PC-9 (cell line): ENCODE data around the gene CYTH3. TPM values are rescaled to one million over a fixed set of nuclear protein-coding genes. Genes with fewer than 3 reads are reported as not detected.

ENCODE experiments used
- BruUV-seq: library from RNA; stranded (reverse); fragments of 400-500 nt; replicated peaks from 2 replicates; lab custom pipeline; 2021; lab: Mats Ljungman, UMichigan
- CTCF ChIA-PET: fragments of 300-600 bp; sonication (Branson Sonifier 250); formaldehyde crosslinking; loops from one replicate; lab custom pipeline; 2022; ENCODE audit warnings: antibody characterized with exemption; lab: Charles Lee
- POLR2A ChIA-PET: fragments of 300-600 bp; sonication (Branson Sonifier 250); formaldehyde crosslinking; loops from one replicate; lab custom pipeline; 2022; ENCODE audit warnings: antibody characterized with exemption; ENCODE audit not compliant: unreplicated experiment; lab: Charles Lee
- DNase-seq, 2 experiments: peaks; one replicate each; pipeline versions ENCODE4 v3.0.0 to v3.0.0-alpha.2; 2015 to 2022; ENCODE audit warnings: mixed read lengths in 1 of 2
- H2AFZ ChIP-seq: fragments of 200-600 bp; sonication (generic); 2 replicates; pipeline ENCODE4 v1.8.1; 2017; ENCODE audit warnings: antibody characterized with exemption
- H3F3A ChIP-seq: fragments of 200-600 bp; sonication (generic); 2 replicates; pipeline ENCODE4 v1.8.1; 2017; ENCODE audit warnings: antibody characterized with exemption, mild to moderate bottlenecking, low read depth; ENCODE audit not compliant: insufficient read depth
- H3K27ac ChIP-seq: fragments of 200-600 bp; sonication (generic); 2 replicates; pipeline ENCODE4 v1.6.1; 2016; ENCODE audit warnings: mixed run types
- H3K27me3 ChIP-seq: fragments of 200-600 bp; sonication (generic); 2 replicates; pipeline ENCODE4 v1.6.1; 2016; ENCODE audit warnings: low read depth, mixed run types; ENCODE audit not compliant: insufficient read depth
- H3K36me3 ChIP-seq: fragments of 200-600 bp; sonication (generic); 2 replicates; pipeline ENCODE4 v1.6.1; 2016; ENCODE audit warnings: low read depth, mixed run types
- H3K4me1 ChIP-seq: fragments of 200-600 bp; sonication (generic); replicated peaks from 2 replicates; pipeline ENCODE4 v1.6.1; 2016; ENCODE audit warnings: mixed run types; ENCODE audit not compliant: insufficient read depth
- H3K4me2 ChIP-seq: fragments of 200-600 bp; sonication (generic); 2 replicates; pipeline ENCODE4 v1.6.1; 2017; ENCODE audit warnings: mixed run types
- H3K4me3 ChIP-seq: fragments of 200-600 bp; sonication (generic); 2 replicates; pipeline ENCODE4 v1.6.1; 2016; ENCODE audit warnings: mixed run types
- H3K79me2 ChIP-seq: fragments of 200-600 bp; sonication (generic); 2 replicates; pipeline ENCODE4 v1.6.1; 2017; ENCODE audit warnings: low read depth, mixed run types
- H3K9me2 ChIP-seq: fragments of 200-600 bp; sonication (generic); 2 replicates; pipeline ENCODE4 v1.8.1; 2017; ENCODE audit warnings: mild to moderate bottlenecking; ENCODE audit not compliant: insufficient read depth
- H3K9me3 ChIP-seq: fragments of 200-600 bp; sonication (generic); 2 replicates; pipeline ENCODE4 v1.8.1; 2016; ENCODE audit warnings: low read depth; ENCODE audit not compliant: insufficient read depth
- H4K20me1 ChIP-seq: fragments of 200-600 bp; sonication (generic); 2 replicates; pipeline ENCODE4 v1.8.1; 2017; ENCODE audit not compliant: insufficient read depth
- CTCF ChIP-seq: fragments of 200-600 bp; sonication (generic); conservative IDR thresholded peaks from 2 replicates; pipeline ENCODE4 v1.6.1; 2017; ENCODE audit warnings: mixed run types, antibody characterized with exemption, mild to moderate bottlenecking, moderate library complexity
- EZH2 ChIP-seq: fragments of 200-600 bp; sonication (generic); IDR thresholded peaks from 2 replicates; pipeline ENCODE4 v1.8.0; 2017; ENCODE audit warnings: antibody characterized with exemption, low read depth
- intact Hi-C: fragments of 100-400 bp; cut with micrococcal nuclease; formaldehyde crosslinking; loops from one replicate; pipeline ENCODE4 v1.10.0; 2022; ENCODE audit not compliant: unreplicated experiment
- total RNA-seq: library from RNA; stranded (reverse); gene quantifications from 2 replicates; pipeline ENCODE4 v1.2.3, GENCODE V29; 2021

The CYTH3 gene
- total RNA-seq, 1 experiment from 2014 or later, result 84.4 TPM

- ChIA-PET CTCF (no interaction called here), POLR2A (interaction anchor here (0.6 kb wide), 1 partner anchor 114 kb away, joined by 17 read pairs; no protein-coding TSS in a partner anchor)
- Histone ChIP-seq H3K4me3 (no peak overlapping the region), H2AFZ (no peak overlapping the region), H3K79me2 (peaks cover 36% of the 10 kb centered on the region; the same call in 1 of the 2 replicates), H3K9me2 (no peaks in the 10 kb centered on the region), H3K36me3 (no peaks in the 10 kb centered on the region), H3K4me1 (peaks cover 18% of the 10 kb centered on the region), H3K27me3 (no peaks in the 10 kb centered on the region), H3F3A (peaks cover 24% of the 10 kb centered on the region; the same call in 1 of the 2 replicates), H4K20me1 (peaks cover 2% of the 10 kb centered on the region), H3K4me2 (no peak overlapping the region), H3K9me3 (no peaks in the 10 kb centered on the region), H3K27ac (no peak overlapping the region)
- TF ChIP-seq CTCF, result no peak
- no peak for TF ChIP-seq EZH2
- DNase-seq, result peak in 1 of 2 experiments; percentile 15
- intact Hi-C loops, result no loop called here
- no TSS peak for BruUV-seq
Measured at GRCh38 chr7:6221340-6222319, 50.8 kb downstream of the CYTH3 start.

- no TSS peak for BruUV-seq
- TF ChIP-seq CTCF (no peak), EZH2 (no peak)
- ChIA-PET POLR2A (no interaction called here), CTCF (interaction anchor here (0.7 kb wide), 2 partner anchors 71 to 416 kb away, joined by 5 to 9 read pairs; no protein-coding TSS in a partner anchor)
- H3K79me2 ChIP-seq, result peaks cover 21% of the 10 kb centered on the region; the same call in 1 of the 2 replicates
- no peak overlapping the region for H2AFZ ChIP-seq
- H4K20me1 ChIP-seq, result no peaks in the 10 kb centered on the region
- H3K9me2 ChIP-seq, result no peaks in the 10 kb centered on the region
- DNase-seq, result no peak
- no peak overlapping the region for H3K27ac ChIP-seq
- H3K4me2 ChIP-seq, result no peak overlapping the region
- H3F3A ChIP-seq, result peaks cover 15% of the 10 kb centered on the region; the same call in 1 of the 2 replicates
- intact Hi-C loops, result no loop called here
- no peaks in the 10 kb centered on the region for H3K27me3 ChIP-seq
- peaks cover 8% of the 10 kb centered on the region for H3K4me1 ChIP-seq
- no peak overlapping the region for H3K4me3 ChIP-seq
- no peaks in the 10 kb centered on the region for H3K36me3 ChIP-seq
- no peaks in the 10 kb centered on the region for H3K9me3 ChIP-seq
Measured at GRCh38 chr7:6218329-6218728, 54.1 kb downstream of the CYTH3 start.

GRCh38 chr7:6212008-6212407, 60.4 kb downstream of the CYTH3 start:
- CTCF ChIA-PET, result no interaction called here

More at GRCh38 chr7:6212008-6212407, 60.4 kb downstream of the CYTH3 start:
- BruUV-seq, result no TSS peak
- intact Hi-C loops, result no loop called here
- Histone ChIP-seq H4K20me1 (no peaks in the 10 kb centered on the region), H3K9me2 (no peaks in the 10 kb centered on the region), H3K4me2 (no peak overlapping the region), H3F3A (peaks cover under 1% of the 10 kb centered on the region; the same call in 1 of the 2 replicates), H3K4me1 (no peaks in the 10 kb centered on the region), H3K36me3 (no peaks in the 10 kb centered on the region), H2AFZ (no peak overlapping the region), H3K79me2 (peaks cover 32% of the 10 kb centered on the region; the same call in 1 of the 2 replicates), H3K27ac (no peak overlapping the region), H3K9me3 (no peaks in the 10 kb centered on the region), H3K4me3 (no peak overlapping the region), H3K27me3 (no peaks in the 10 kb centered on the region)
- no peak for DNase-seq
- POLR2A ChIA-PET, result no interaction called here
- TF ChIP-seq CTCF (no peak), EZH2 (no peak)
